Measurements from ENCODE around the gene SMG7.

The SMG7 gene

DNA sequence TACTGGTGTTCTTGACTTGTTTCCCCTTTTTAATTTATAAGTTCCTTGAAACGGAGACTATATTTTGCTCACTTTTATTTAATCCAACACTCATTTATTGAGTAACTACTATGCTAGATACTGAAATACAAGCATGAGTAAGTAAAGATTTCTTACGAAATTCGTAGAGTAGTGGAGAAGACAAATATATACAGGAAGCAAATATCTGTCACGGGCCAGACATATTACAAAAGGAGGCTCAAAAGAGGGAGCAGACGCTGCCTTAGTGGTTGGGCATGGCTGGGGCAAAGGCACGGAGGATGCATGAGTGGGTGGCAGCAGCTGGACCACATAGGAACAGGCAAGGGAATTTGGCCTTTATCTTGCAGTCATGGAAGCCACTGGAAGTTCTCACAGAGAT, 111.2 kb downstream of the SMG7 start:
- POLR2A ChIA-PET: no interaction called here

DNA sequence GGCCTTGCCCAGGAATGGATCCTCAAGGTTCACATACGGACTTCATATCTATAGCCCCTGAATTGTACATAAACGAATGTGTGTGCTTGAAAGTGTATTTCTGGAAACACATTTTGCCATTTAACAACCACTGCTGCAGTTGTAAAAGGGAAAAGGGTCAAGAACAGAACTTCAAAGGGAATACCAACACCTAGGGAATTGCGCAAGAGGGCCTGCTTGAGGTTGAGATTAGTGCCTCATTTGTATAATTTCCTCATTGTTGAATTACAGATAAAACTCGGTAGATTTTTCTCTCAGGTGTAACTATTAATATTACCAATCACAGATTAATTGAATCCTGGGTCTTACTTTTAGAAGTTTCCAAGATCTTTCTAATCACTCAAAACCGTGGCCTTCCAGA, 111.8 kb downstream of the SMG7 start:
- Histone ChIP-seq H3K36me3 (ENCODE audit: control insufficient read depth in 2 of 2, insufficient read depth in 1 of 2, low read length in 2 of 2) (no peaks in the 10 kb centered on the region), H3K4me3 (ENCODE audit: low read depth, low read length) (no peak overlapping the region), H3K9me3 (ENCODE audit: control insufficient read depth, insufficient read depth, low read depth, low read length) (no peaks in the 10 kb centered on the region), H3K4me1 (ENCODE audit: control insufficient read depth, insufficient read depth, low read length) (no peaks in the 10 kb centered on the region), H3K27ac (ENCODE audit: extremely low read depth, low read depth, low read length) (no peak overlapping the region)
- POLR2A ChIA-PET: no interaction called here
- CTCF ChIA-PET: no interaction called here
- no peak for TF ChIP-seq ZNF768 (tag by site-specific recombination; IDR thresholded peaks at IDR 0.05)
- TF ChIP-seq, protein P1, sequence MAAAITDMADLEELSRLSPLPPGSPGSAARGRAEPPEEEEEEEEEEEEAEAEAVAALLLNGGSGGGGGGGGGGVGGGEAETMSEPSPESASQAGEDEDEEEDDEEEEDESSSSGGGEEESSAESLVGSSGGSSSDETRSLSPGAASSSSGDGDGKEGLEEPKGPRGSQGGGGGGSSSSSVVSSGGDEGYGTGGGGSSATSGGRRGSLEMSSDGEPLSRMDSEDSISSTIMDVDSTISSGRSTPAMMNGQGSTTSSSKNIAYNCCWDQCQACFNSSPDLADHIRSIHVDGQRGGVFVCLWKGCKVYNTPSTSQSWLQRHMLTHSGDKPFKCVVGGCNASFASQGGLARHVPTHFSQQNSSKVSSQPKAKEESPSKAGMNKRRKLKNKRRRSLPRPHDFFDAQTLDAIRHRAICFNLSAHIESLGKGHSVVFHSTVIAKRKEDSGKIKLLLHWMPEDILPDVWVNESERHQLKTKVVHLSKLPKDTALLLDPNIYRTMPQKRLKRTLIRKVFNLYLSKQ (tag by site-specific recombination; IDR thresholded peaks at IDR 0.05; ENCODE audit: borderline replicate concordance): no peak
- TF ChIP-seq ZNF433 (tag by site-specific recombination; IDR thresholded peaks at IDR 0.05; ENCODE audit: low read depth): no peak

More for the DNA sequence above, 111.2 kb downstream of the SMG7 start:
- TF ChIP-seq, protein P2, sequence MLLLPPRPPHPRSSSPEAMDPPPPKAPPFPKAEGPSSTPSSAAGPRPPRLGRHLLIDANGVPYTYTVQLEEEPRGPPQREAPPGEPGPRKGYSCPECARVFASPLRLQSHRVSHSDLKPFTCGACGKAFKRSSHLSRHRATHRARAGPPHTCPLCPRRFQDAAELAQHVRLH (tag by site-specific recombination; IDR thresholded peaks at IDR 0.05): no peak
- TF ChIP-seq ZNF2 (tag by site-specific recombination; IDR thresholded peaks at IDR 0.05) (no peak), ZNF112 (tag by site-specific recombination; IDR thresholded peaks at IDR 0.05) (no peak), ZNF610 (tag by site-specific recombination; IDR thresholded peaks at IDR 0.05; ENCODE audit: borderline replicate concordance) (no peak), ZEB2 (tag by site-specific recombination; IDR thresholded peaks at IDR 0.05) (no peak), ZNF670 (tag by site-specific recombination; IDR thresholded peaks at IDR 0.05; ENCODE audit: low read depth) (no peak), GLI2 (tag by site-specific recombination; IDR thresholded peaks at IDR 0.05; ENCODE audit: borderline replicate concordance, low read depth) (no peak), ZNF423 (tag by site-specific recombination; IDR thresholded peaks at IDR 0.05) (no peak), ZNF138 (tag by site-specific recombination; IDR thresholded peaks at IDR 0.05; ENCODE audit: borderline replicate concordance) (no peak), ZNF121 (tag by site-specific recombination; IDR thresholded peaks at IDR 0.05) (no peak), ZNF175 (tag by site-specific recombination; IDR thresholded peaks at IDR 0.05) (no peak), ZNF707 (tag by site-specific recombination; IDR thresholded peaks at IDR 0.05) (no peak), ZNF155 (tag by site-specific recombination; IDR thresholded peaks at IDR 0.05) (no peak), ZNF548 (tag by site-specific recombination; IDR thresholded peaks at IDR 0.05) (no peak)
- TF ChIP-seq, protein P3, sequence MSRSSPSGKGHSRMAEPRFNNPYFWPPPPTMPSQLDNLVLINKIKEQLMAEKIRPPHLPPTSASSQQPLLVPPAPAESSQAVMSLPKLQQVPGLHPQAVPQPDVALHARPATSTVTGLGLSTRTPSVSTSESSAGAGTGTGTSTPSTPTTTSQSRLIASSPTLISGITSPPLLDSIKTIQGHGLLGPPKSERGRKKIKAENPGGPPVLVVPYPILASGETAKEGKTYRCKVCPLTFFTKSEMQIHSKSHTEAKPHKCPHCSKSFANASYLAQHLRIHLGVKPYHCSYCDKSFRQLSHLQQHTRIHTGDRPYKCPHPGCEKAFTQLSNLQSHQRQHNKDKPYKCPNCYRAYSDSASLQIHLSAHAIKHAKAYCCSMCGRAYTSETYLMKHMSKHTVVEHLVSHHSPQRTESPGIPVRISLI (tag by site-specific recombination; IDR thresholded peaks at IDR 0.05): no peak
- TF ChIP-seq, protein P4, sequence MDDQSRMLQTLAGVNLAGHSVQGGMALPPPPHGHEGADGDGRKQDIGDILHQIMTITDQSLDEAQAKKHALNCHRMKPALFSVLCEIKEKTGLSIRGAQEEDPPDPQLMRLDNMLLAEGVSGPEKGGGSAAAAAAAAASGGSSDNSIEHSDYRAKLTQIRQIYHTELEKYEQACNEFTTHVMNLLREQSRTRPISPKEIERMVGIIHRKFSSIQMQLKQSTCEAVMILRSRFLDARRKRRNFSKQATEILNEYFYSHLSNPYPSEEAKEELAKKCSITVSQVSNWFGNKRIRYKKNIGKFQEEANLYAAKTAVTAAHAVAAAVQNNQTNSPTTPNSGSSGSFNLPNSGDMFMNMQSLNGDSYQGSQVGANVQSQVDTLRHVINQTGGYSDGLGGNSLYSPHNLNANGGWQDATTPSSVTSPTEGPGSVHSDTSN (CRISPR knock-in tag; IDR thresholded peaks at IDR 0.05): no peak
- TF ChIP-seq, protein P5, sequence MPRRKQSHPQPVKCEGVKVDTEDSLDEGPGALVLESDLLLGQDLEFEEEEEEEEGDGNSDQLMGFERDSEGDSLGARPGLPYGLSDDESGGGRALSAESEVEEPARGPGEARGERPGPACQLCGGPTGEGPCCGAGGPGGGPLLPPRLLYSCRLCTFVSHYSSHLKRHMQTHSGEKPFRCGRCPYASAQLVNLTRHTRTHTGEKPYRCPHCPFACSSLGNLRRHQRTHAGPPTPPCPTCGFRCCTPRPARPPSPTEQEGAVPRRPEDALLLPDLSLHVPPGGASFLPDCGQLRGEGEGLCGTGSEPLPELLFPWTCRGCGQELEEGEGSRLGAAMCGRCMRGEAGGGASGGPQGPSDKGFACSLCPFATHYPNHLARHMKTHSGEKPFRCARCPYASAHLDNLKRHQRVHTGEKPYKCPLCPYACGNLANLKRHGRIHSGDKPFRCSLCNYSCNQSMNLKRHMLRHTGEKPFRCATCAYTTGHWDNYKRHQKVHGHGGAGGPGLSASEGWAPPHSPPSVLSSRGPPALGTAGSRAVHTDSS (tag by site-specific recombination; IDR thresholded peaks at IDR 0.05): no peak
- H3K9me3 ChIP-seq (ENCODE audit: control insufficient read depth, insufficient read depth, low read depth, low read length): no peaks in the 10 kb centered on the region
- H3K27ac ChIP-seq (ENCODE audit: extremely low read depth, low read depth, low read length): no peak overlapping the region
- no peak overlapping the region for H3K4me3 ChIP-seq (ENCODE audit: low read depth, low read length)
- H3K4me1 ChIP-seq (ENCODE audit: control insufficient read depth, insufficient read depth, low read length): no peaks in the 10 kb centered on the region
- CTCF ChIA-PET: no interaction called here
- H3K36me3 ChIP-seq (ENCODE audit: control insufficient read depth in 2 of 2, insufficient read depth in 1 of 2, low read length in 2 of 2): no peaks in the 10 kb centered on the region

Data from HEK293 (cell line).